GM19324 (cell line): ENCODE data around the gene KTN1.

ENCODE experiments used
- ATAC-seq: cut with Tn5 transposase; IDR thresholded peaks from one replicate; pipeline ENCODE4 v1.9.1; 2021; ENCODE audit warnings: mild to moderate bottlenecking, moderate library complexity; ENCODE audit not compliant: unreplicated experiment, low FRiP score

Gene KTN1

DNA sequence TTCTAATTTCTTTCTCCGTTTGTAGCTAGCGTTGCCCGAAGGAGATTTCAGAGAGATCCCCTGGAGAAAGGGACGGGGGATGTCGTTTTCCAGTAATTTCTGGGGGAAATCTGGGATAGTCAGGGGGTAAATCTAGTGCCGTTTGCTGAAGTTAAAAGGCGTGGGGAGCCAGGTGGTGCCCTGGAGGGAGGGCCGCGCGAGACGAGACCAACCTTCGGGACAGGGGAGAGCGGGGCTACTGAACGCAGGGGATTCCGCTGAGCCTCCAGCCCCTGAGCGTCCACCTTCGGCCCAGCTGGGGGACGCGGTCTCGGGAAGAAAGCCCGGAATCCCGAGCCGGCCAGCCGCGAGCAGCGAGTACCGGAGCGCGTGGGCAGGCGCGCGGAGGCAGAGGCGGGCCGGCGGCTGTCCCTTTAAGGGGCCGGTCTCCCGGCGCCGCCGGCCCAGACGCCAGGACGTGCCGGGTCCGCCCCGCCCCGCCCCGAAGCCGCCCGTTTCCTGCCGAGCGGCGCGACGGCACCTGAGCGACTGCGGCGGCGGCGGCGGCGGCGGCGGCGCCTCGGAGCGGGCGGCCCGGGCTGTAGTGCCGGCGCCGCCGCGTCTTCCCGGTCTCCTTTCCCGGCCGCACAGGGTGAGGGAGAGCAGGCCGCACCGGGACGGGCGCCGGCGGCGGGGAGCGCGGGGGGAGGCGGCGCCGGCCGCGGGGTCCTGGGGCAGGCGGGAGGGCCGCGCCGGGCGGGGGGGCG lies at the start of gene KTN1:
KTN1 (plus strand) TSS at position 484 of the 746 bp plus-strand sequence. CDS start 31,842 bp downstream, outside the sequence.
- peak; percentile 88 for ATAC-seq

DNA sequence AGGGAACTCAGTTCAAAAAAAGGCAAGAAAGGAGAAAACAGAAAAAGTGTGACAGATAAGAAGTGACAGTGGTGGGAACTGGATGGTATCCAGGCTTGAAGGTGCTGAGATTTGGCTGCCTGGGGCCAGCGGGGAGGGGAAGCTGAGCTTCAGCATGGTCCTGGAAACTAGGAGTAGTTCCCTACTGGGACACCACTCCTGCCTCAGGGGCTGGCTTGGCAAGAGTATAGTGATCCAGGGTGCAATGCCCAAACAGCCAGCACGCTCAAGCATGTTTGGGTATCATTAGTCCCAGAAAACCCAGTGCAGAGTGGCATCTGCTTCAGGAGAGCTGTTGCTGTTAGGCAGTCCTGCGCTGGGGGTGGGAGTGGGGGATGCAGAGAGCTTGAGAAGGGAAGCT lies 49.5 kb upstream of the KTN1 start:
- no peak for ATAC-seq

- ATAC-seq = no peak
Measured at GRCh38 chr14:55532645-55533344, 47.2 kb upstream of the KTN1 start.

DNA sequence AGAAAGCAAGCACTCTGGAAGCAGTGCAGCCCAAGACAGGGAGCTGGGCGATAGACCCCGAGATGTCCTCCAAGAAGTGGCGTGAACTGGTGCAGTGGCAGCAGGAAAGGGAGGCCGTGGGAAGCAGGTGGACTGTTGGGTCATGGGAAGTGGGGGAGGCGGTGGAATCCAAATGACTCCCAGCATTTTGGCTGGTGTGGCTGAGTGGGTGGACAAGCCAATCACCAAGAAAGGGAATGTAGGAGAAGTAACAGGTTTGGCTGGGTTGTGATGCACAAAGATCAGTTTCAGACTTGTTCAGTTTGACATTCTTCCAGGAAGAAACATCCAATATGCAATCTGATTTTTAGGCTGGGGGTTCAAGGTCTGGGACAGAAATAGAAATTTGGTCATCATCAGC lies 46.0 kb upstream of the KTN1 start:
- no peak for ATAC-seq

- no peak for ATAC-seq
Measured at GRCh38 chr14:55535516-55536203, 44.3 kb upstream of the KTN1 start.

DNA sequence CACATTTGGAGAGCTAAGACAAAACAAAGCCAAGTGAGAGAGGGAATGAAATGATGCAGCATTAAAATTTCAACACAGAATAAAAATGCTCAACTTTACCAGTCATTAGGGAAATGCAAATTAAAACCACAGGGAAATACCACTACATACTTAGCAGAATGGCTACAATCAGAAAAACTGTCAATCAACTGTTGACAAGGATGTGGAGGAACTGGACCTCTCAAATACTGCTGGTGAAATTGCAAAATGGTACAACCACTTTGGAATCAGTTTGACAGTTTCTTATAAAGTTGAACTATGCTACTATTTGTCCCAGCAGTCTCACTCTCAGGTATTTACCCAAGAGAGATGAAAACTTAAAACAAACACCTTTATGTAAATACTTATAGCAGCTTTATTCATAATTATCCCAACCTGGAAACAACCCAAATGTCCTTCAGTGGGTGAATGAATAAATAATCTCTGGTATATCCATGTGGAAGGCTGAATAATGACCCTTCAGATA lies 43.8 kb upstream of the KTN1 start:
- ATAC-seq = no peak

DNA sequence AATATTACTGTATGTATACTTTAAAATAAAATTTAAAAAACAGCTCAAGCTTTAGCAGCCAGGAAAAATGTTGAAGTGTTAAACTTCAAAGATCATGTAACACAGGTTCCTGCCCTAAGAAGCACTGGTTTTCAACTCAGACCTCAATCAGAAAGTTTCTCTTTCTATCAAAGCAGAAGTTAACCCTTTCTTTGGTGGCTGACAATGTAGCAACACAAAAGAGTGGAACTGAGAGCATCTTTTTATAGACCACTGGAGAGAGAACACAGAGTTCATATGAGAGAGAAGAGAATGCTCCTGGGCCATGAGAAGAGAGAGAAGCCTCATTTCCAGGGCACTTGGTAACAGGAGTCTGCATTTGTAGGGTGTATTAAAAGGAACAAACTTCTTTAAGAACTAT lies 42.2 kb upstream of the KTN1 start:
- ATAC-seq = no peak

DNA sequence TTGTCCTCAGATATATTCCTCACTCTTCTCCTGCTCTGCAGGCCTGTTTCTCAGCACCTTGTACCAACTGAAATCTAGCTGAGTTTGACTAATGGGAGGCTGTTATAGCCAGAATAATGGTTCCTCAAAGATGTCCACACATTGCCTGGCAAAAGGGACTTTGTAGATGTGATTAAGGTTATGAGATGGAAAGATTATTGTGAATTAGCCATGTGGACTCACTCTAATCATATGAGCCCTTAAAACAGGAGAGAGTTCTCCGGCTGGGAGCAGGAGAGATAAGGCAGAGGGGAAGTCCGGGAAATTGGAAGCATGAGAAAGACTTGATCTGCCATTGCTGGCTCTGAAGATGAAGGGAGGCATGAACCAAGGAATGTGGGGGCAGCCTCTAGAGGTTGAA lies 40.0 kb upstream of the KTN1 start:
- no peak for ATAC-seq

- no peak for ATAC-seq
Measured at GRCh38 chr14:55540847-55541773, 38.9 kb upstream of the KTN1 start.

GRCh38 chr14:55545779-55546178 lies 34.2 kb upstream of the KTN1 start:
- ATAC-seq = no peak

GRCh38 chr14:55546212-55546874 lies 33.7 kb upstream of the KTN1 start:
- ATAC-seq = peak; percentile 81

GRCh38 chr14:55547650-55548315 lies 32.2 kb upstream of the KTN1 start:
- no peak for ATAC-seq

GRCh38 chr14:55553791-55554190 lies 26.2 kb upstream of the KTN1 start:
- ATAC-seq = no peak

- ATAC-seq = no peak
Measured at GRCh38 chr14:55556929-55557623, 22.9 kb upstream of the KTN1 start.

DNA sequence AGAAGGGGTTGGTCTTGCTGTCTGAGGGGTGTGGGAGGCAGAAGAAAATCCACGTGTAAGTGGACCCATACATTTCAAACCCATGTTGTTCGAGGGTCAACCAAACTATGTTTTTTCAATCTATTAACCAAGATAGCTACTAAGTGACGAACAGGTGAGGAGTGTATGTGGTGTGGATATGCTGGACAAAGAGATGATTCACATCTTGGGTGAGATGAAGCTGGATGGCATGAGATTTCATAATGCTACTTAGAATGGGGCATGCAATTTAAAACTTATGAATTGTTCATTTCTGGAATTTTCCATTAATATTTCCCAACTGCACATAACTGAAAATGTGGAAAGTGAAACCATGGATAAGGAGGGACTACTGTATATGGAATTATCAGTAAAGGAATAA lies 17.9 kb upstream of the KTN1 start:
- no peak for ATAC-seq

DNA sequence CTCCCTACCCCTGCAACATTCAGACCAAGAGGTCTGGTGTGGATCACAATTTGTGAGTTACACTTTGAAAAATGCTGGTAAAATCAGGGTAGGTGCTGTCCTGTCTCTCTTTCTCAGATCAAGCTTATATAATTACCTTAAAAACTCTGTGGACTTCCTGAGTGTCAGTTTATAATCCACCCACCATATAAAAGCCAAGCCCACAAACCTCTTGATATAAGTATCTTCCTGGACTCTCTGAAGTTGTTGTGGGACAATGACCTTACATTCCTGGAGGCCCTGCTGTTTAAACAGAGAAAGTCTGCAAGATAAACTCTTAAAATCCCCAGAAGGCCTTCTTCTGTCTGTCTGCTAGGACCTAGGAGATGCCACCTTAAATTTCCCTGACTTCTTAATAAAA lies 11.4 kb upstream of the KTN1 start:
- no peak for ATAC-seq

DNA sequence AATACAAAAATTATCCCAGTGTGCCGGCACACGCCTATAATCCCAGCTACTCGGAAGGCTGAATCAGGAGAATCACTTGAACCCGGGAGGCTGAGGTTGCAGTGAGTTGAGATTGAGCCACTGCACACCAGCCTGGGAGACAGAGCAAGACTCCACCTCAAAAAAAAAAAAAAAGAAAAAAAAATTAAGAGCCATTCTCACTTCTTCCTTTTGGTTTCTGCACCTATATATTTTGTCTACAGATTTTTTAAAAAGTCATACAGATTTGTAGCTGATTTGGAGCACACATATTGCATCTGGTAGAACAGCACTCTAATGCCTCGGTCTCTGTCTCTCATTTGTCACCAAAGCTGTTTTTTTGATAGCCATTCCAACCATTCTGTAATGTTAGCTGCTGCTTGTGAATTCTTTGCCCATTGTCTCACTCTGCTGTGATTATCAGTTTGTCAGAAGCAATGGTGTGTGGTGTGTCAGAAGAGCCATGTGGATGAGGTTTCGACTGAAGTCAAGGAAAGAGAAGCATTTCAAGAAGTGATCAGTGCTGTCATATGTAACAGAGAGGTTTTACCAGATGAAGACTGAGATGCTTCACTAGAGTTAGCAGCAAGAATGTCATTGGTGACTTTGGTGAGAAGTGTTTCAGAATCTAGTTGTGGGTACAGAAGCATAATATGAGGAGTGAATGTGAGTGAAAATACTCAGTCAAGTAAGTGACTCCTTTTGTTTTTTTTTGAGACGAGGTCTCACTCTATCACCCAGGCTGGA lies 8.7 kb upstream of the KTN1 start:
- ATAC-seq = peak; percentile 54

DNA sequence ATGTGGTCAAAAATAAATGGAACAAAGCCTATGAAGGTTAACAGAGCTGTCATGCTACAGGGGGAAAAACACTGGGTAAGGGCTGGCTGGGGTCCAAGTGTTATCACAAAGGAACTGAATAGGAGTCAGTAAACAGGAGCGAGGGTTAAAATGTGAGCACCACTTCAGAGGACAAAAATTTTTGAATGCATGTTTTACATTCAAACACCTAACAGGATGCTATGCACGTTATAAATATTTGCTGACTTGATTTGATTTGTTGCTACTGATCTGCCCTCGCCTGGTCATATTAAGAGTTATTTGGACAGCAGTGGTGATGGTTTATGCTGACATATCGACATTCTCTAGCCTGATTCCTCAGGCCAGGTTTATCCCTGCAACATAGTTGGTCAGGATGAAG lies 7.4 kb upstream of the KTN1 start:
- no peak for ATAC-seq
